ENCODE data around the gene SGTA. TPM values are rescaled to one million over a fixed set of nuclear protein-coding genes. Genes with fewer than 3 reads are reported as not detected.

SGTA gene
- total and polyA plus RNA-seq, 5 donors from 2014 or later: 28.2 to 35.7 (median 32.1) TPM

DNA sequence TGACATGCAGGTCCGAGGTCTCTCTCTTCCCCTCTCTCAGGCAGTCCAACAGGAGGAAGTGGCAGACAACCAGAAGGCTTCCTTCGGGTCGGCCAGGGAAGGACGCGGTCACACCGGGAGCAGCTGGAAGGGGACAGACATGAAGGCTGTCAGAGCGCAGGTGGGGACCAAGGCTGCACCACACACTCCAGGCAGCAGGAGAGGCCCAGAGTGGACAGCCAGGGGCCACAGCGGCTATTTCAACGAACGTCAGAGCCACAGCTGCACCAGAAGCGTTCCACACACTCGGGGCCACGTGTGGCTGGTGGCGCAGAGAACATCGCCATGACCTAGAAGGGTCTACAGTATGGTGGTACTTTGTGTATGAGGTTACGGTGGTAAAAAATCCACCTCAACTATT, 27.3 kb downstream of the SGTA start:
- ATAC-seq (ENCODE audit: low read depth in 2 of 2): no peak
- Mint-ChIP-seq H3K4me3 (no peak overlapping the region), H3K27ac (no peak overlapping the region), H3K4me1 (peaks cover 0 to 2% (median 0%) of the 10 kb centered on the region in 4 donors), H3K27me3 (no peaks in the 10 kb centered on the region), H3K36me3 (peaks cover 15% of the 10 kb centered on the region), H3K9me3 (no peaks in the 10 kb centered on the region)
- H3K27ac ChIP-seq (ENCODE audit: insufficient read depth, low read length, poor library complexity, severe bottlenecking): no peak overlapping the region
- no peaks in the 10 kb centered on the region for H3K27me3 ChIP-seq (ENCODE audit: control insufficient read depth, insufficient read depth, low read length)
- peaks cover 11% of the 10 kb centered on the region for H3K36me3 ChIP-seq (ENCODE audit: control insufficient read depth, insufficient read depth, low read length)
- DNase-seq: no peak
- no peaks in the 10 kb centered on the region for H3K9me3 ChIP-seq (ENCODE audit: control insufficient read depth in 2 of 2, low read length in 2 of 2)
- no peaks in the 10 kb centered on the region for H3K4me1 ChIP-seq (ENCODE audit: control insufficient read depth, insufficient read depth, low read length, poor library complexity, severe bottlenecking)
- H3K4me3 ChIP-seq (ENCODE audit: low read depth, low read length): no peak overlapping the region

DNA sequence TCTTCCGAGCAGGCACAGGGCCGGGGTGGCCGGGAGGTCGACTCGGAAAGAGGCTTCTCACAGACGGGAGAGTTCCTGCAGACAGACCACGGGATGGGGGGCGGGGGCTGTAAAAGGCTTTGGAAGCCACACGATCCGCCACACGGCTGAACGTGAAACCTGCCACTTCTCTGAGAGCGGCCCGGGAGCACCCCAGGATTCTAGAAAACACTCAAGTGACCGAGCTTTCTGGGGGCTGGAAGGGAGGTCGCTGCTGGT, 27.7 kb downstream of the SGTA start:
- Histone ChIP-seq H3K36me3 (ENCODE audit: control insufficient read depth, insufficient read depth, low read length) (peaks cover 9% of the 10 kb centered on the region), H3K4me3 (ENCODE audit: low read depth, low read length) (no peak overlapping the region), H3K9me3 (ENCODE audit: control insufficient read depth in 2 of 2, low read length in 2 of 2) (no peaks in the 10 kb centered on the region), H3K27me3 (ENCODE audit: control insufficient read depth, insufficient read depth, low read length) (no peaks in the 10 kb centered on the region), H3K4me1 (ENCODE audit: control insufficient read depth, insufficient read depth, low read length, poor library complexity, severe bottlenecking) (no peaks in the 10 kb centered on the region), H3K27ac (ENCODE audit: insufficient read depth, low read length, poor library complexity, severe bottlenecking) (no peak overlapping the region)
- Mint-ChIP-seq H3K4me1 (peaks cover 0 to 2% (median 0%) of the 10 kb centered on the region in 4 donors), H3K27me3 (no peaks in the 10 kb centered on the region), H3K4me3 (no peak overlapping the region), H3K9me3 (no peaks in the 10 kb centered on the region), H3K27ac (no peak overlapping the region), H3K36me3 (peaks cover 15% of the 10 kb centered on the region)
- no peak for ATAC-seq (ENCODE audit: low read depth in 2 of 2)
- no peak for DNase-seq

DNA sequence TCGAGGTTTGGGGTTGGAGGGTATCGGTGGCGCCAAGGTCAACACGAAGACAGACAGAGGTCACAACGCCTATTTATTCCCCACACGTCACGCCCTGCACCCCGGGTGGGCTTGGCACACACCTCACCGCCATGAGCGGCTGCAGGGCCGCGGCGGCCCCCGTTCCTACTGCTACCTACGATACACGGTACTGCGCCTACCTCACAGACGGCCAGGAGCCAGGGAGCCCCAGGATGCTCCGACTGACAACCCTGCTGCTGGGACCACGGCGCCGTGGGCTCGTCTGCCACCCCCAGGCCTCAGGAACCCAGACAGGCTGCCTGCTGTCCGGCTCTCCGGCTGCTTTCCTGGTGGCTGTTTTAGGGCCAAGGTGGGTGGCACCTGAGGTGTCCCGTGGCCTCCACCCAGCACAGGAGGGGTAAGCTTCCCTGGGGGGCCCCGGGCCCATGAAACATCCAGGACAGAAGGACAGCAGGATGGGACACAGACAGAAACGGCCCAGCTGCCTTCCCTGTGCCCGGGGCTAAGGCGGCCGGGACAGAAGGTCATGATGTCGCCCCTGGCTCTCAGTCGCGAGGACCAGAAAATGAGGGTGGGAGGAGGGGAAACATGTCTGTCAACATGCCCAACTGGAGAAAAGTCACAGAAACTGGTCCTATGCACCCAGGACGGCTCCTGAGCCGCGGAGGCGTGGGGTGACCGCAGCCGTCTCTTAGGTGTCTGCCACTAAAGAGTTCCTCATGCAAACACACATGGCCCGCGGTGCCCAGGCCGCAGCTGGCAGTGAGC, 28.2 kb downstream of the SGTA start:
- no peak overlapping the region for H3K27ac ChIP-seq (ENCODE audit: insufficient read depth, low read length, poor library complexity, severe bottlenecking)
- no peak overlapping the region for H3K4me3 ChIP-seq (ENCODE audit: low read depth, low read length)
- ATAC-seq (ENCODE audit: low read depth in 2 of 2) (no peak), DNase-seq (no peak)
- no peaks in the 10 kb centered on the region for H3K4me1 ChIP-seq (ENCODE audit: control insufficient read depth, insufficient read depth, low read length, poor library complexity, severe bottlenecking)
- no peaks in the 10 kb centered on the region for H3K27me3 ChIP-seq (ENCODE audit: control insufficient read depth, insufficient read depth, low read length)
- no peaks in the 10 kb centered on the region for H3K27me3 Mint-ChIP-seq
- peaks cover 15% of the 10 kb centered on the region for H3K36me3 Mint-ChIP-seq
- H3K36me3 ChIP-seq (ENCODE audit: control insufficient read depth, insufficient read depth, low read length): peaks cover 9% of the 10 kb centered on the region
- no peak overlapping the region for H3K4me3 Mint-ChIP-seq
- H3K27ac Mint-ChIP-seq: peak overlapping the region in 1 of 3 donors; percentile 76
- H3K9me3 ChIP-seq (ENCODE audit: control insufficient read depth in 2 of 2, low read length in 2 of 2): no peaks in the 10 kb centered on the region
- H3K9me3 Mint-ChIP-seq: no peaks in the 10 kb centered on the region
- peaks cover 0 to 2% (median 0%) of the 10 kb centered on the region in 4 donors for H3K4me1 Mint-ChIP-seq

DNA sequence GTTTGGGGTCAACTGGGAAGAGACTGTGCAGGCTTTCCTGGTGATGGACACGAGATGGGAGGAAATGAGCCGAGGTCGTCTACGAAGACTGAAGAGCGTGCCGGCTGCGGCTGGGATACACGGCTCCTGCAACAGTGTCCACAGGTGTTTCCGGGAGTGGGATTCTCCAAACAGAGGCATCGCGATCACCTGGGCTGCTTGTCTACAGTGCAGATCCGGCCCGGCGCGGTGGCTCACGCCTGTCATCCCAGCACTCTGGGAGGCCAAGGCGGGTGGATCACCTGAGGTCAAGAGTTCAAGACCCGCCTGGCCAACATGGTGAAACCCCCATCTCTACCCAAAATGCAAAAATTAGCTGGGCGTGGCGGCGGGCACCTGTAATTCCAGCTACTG, 31.6 kb downstream of the SGTA start:
- Histone ChIP-seq H3K27ac (ENCODE audit: insufficient read depth, low read length, poor library complexity, severe bottlenecking) (no peak overlapping the region), H3K4me1 (ENCODE audit: control insufficient read depth, insufficient read depth, low read length, poor library complexity, severe bottlenecking) (peaks cover 4% of the 10 kb centered on the region), H3K27me3 (ENCODE audit: control insufficient read depth, insufficient read depth, low read length) (no peaks in the 10 kb centered on the region), H3K9me3 (ENCODE audit: control insufficient read depth in 2 of 2, low read length in 2 of 2) (no peaks in the 10 kb centered on the region), H3K36me3 (ENCODE audit: control insufficient read depth, insufficient read depth, low read length) (peaks cover 5% of the 10 kb centered on the region), H3K4me3 (ENCODE audit: low read depth, low read length) (no peak overlapping the region)
- ATAC-seq (ENCODE audit: low read depth in 2 of 2) (no peak), DNase-seq (no peak)
- peaks cover 9% of the 10 kb centered on the region for H3K27me3 Mint-ChIP-seq
- H3K4me3 Mint-ChIP-seq: no peak overlapping the region
- H3K27ac Mint-ChIP-seq: no peak overlapping the region
- H3K9me3 Mint-ChIP-seq: no peaks in the 10 kb centered on the region
- H3K4me1 Mint-ChIP-seq: peaks cover 0 to 4% (median 0%) of the 10 kb centered on the region in 4 donors
- H3K36me3 Mint-ChIP-seq: peaks cover 5% of the 10 kb centered on the region

DNA sequence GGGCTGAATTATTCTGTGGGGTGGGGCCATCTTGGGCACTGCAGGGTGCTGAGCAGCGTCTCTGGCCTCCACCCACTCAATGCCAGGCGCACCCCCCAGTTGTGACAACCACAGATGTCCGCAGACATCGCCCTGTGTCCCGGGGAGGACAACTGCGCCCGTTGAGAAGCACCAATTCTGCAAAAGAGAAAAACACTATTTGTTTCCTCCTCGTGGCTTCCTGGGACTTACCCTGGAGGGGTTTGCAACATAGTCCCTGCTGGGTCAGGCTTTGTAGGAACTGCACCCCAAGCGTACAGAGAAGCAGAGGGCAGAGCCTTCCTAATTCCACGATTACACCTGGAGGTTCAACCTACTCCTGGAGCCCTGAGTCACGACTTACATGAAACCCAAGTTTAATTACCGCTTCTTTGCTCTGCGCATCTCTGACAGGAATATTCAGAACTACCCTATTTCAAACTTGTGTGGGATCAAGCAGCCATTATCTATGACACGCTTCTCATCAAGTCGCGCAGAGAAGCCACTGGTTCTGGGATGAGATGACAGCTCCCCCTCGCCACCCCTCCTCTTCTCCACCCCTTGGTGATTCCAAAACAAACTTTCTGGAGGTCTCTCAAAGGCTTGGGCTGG, 32.1 kb downstream of the SGTA start:
- H3K27ac ChIP-seq (ENCODE audit: insufficient read depth, low read length, poor library complexity, severe bottlenecking): no peak overlapping the region
- H3K4me1 ChIP-seq (ENCODE audit: control insufficient read depth, insufficient read depth, low read length, poor library complexity, severe bottlenecking): peaks cover 4% of the 10 kb centered on the region
- H3K27me3 ChIP-seq (ENCODE audit: control insufficient read depth, insufficient read depth, low read length): no peaks in the 10 kb centered on the region
- Mint-ChIP-seq H3K4me3 (no peak overlapping the region), H3K36me3 (no peaks in the 10 kb centered on the region), H3K4me1 (peaks cover 0 to 4% (median 0%) of the 10 kb centered on the region in 4 donors), H3K9me3 (no peaks in the 10 kb centered on the region), H3K27ac (no peak overlapping the region), H3K27me3 (peaks cover 9% of the 10 kb centered on the region)
- H3K36me3 ChIP-seq (ENCODE audit: control insufficient read depth, insufficient read depth, low read length): peaks cover 5% of the 10 kb centered on the region
- H3K9me3 ChIP-seq (ENCODE audit: control insufficient read depth in 2 of 2, low read length in 2 of 2): no peaks in the 10 kb centered on the region
- no peak overlapping the region for H3K4me3 ChIP-seq (ENCODE audit: low read depth, low read length)
- ATAC-seq (ENCODE audit: low read depth in 2 of 2) (no peak), DNase-seq (no peak)

DNA sequence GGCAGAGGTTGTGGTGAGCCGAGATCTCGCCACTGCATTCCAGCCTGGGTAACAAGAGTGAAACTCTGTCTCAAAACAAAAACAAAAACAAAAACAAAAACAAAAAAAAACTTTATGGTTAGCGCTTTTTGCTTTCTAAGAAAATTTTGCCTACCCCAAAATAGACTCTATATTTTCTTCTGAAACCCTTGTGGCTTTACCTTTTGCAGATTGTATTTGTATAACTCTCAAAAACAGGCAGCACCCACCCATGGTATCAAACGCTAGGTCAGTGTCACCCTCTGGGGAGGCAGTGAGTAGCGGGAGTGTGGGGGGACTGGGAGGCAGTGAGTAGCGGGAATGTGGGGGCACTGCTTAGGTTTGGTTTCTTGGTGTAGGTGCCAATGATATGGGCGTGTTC, 35.7 kb downstream of the SGTA start:
- Histone ChIP-seq H3K27ac (ENCODE audit: insufficient read depth, low read length, poor library complexity, severe bottlenecking) (no peak overlapping the region), H3K27me3 (ENCODE audit: control insufficient read depth, insufficient read depth, low read length) (no peaks in the 10 kb centered on the region), H3K36me3 (ENCODE audit: control insufficient read depth, insufficient read depth, low read length) (no peaks in the 10 kb centered on the region), H3K4me3 (ENCODE audit: low read depth, low read length) (no peak overlapping the region), H3K9me3 (ENCODE audit: control insufficient read depth in 2 of 2, low read length in 2 of 2) (no peaks in the 10 kb centered on the region), H3K4me1 (ENCODE audit: control insufficient read depth, insufficient read depth, low read length, poor library complexity, severe bottlenecking) (peaks cover 4% of the 10 kb centered on the region)
- ATAC-seq (ENCODE audit: low read depth in 2 of 2) (no peak), DNase-seq (no peak)
- Mint-ChIP-seq H3K27me3 (peaks cover 16% of the 10 kb centered on the region), H3K36me3 (no peaks in the 10 kb centered on the region), H3K4me3 (no peak overlapping the region), H3K9me3 (no peaks in the 10 kb centered on the region), H3K27ac (no peak overlapping the region), H3K4me1 (peaks cover 0 to 4% (median 0%) of the 10 kb centered on the region in 4 donors)

DNA sequence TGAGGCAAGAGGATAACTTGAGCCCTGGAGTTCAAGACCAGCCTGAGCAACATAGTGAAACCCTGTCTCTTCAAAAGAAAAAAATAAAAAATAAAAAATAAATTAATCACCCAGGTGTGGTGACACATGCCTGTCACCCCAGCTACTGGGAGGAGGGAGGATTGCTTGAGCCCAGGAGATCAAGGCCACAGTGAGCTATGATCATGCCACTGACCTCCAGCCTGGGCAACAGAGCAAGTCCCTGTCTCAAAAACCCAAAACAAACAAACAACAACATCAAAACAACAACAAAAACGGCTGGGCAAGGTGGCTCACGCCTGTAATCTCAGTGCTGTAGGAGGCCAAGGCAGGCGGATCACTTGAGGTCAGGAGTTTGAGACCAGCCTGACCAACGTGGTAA, 39.0 kb downstream of the SGTA start:
- Mint-ChIP-seq H3K4me3 (no peak overlapping the region), H3K36me3 (no peaks in the 10 kb centered on the region), H3K9me3 (no peaks in the 10 kb centered on the region), H3K4me1 (peaks cover 0 to 13% (median 6%) of the 10 kb centered on the region in 4 donors), H3K27ac (no peak overlapping the region), H3K27me3 (peaks cover 26% of the 10 kb centered on the region)
- Histone ChIP-seq H3K27ac (ENCODE audit: insufficient read depth, low read length, poor library complexity, severe bottlenecking) (no peak overlapping the region), H3K4me3 (ENCODE audit: low read depth, low read length) (no peak overlapping the region), H3K9me3 (ENCODE audit: control insufficient read depth in 2 of 2, low read length in 2 of 2) (no peaks in the 10 kb centered on the region), H3K36me3 (ENCODE audit: control insufficient read depth, insufficient read depth, low read length) (no peaks in the 10 kb centered on the region), H3K4me1 (ENCODE audit: control insufficient read depth, insufficient read depth, low read length, poor library complexity, severe bottlenecking) (peaks cover 13% of the 10 kb centered on the region), H3K27me3 (ENCODE audit: control insufficient read depth, insufficient read depth, low read length) (no peaks in the 10 kb centered on the region)
- DNase-seq (no peak), ATAC-seq (ENCODE audit: low read depth in 2 of 2) (no peak)

DNA sequence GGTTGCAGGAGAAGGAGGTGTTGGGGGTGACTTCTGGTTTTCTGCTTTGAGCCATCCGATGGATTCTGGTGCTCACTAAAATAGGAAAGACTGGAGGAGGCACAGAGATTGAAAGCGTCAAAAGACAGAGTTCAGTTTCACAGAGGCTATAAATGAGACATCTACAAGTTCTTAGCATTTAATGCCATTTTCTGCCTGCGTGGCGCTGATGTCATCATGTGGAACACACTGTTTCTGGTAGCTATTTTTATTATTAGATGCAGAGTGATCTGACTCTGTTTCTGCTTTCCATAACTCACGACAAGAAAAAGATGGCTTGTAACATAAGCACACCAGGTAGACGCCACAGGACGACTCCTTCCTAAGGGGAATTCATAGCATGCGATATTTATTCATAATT, 40.0 kb downstream of the SGTA start:
- H3K27ac ChIP-seq (ENCODE audit: insufficient read depth, low read length, poor library complexity, severe bottlenecking): no peak overlapping the region
- Mint-ChIP-seq H3K4me3 (no peak overlapping the region), H3K4me1 (peaks cover 0 to 18% (median 10%) of the 10 kb centered on the region in 4 donors), H3K36me3 (peaks cover 2% of the 10 kb centered on the region), H3K27me3 (peaks cover 24% of the 10 kb centered on the region), H3K9me3 (no peaks in the 10 kb centered on the region), H3K27ac (peak overlapping the region in 1 of 3 donors; percentile 4)
- H3K4me1 ChIP-seq (ENCODE audit: control insufficient read depth, insufficient read depth, low read length, poor library complexity, severe bottlenecking): peaks cover 14% of the 10 kb centered on the region
- H3K4me3 ChIP-seq (ENCODE audit: low read depth, low read length): no peak overlapping the region
- no peaks in the 10 kb centered on the region for H3K36me3 ChIP-seq (ENCODE audit: control insufficient read depth, insufficient read depth, low read length)
- DNase-seq (no peak), ATAC-seq (ENCODE audit: low read depth in 2 of 2) (no peak)
- no peaks in the 10 kb centered on the region for H3K9me3 ChIP-seq (ENCODE audit: control insufficient read depth in 2 of 2, low read length in 2 of 2)
- no peaks in the 10 kb centered on the region for H3K27me3 ChIP-seq (ENCODE audit: control insufficient read depth, insufficient read depth, low read length)
